HUES48 (cell line): ENCODE results near the gene RCC2.

Experiments
- H3K27ac ChIP-seq: one replicate; pipeline ENCODE4 v1.7.0; 2013; ENCODE audit warnings: low read depth, low read length, inconsistent platforms
- H3K27me3 ChIP-seq: 2 replicates; pipeline ENCODE4 v1.6.1; 2013; ENCODE audit warnings: mild to moderate bottlenecking, low read length; ENCODE audit not compliant: control insufficient read depth, insufficient read depth
- H3K36me3 ChIP-seq: 2 replicates; pipeline ENCODE4 v1.6.1; 2013; ENCODE audit warnings: low read length; ENCODE audit not compliant: control insufficient read depth, insufficient read depth
- H3K4me1 ChIP-seq: 2 replicates; pipeline ENCODE4 v1.6.1; 2013; ENCODE audit warnings: mild to moderate bottlenecking, low read length; ENCODE audit not compliant: control insufficient read depth, insufficient read depth
- H3K4me3 ChIP-seq: 2 replicates; pipeline ENCODE4 v1.5.1; 2013; ENCODE audit warnings: mild to moderate bottlenecking, low read depth, low read length
- H3K9ac ChIP-seq: 2 replicates; pipeline ENCODE4 v1.6.1; 2013; ENCODE audit warnings: mild to moderate bottlenecking, low read depth, low read length, moderate library complexity
- H3K9me3 ChIP-seq: 2 replicates; pipeline ENCODE4 v1.6.1; 2013; ENCODE audit warnings: low read length; ENCODE audit not compliant: control insufficient read depth, insufficient read depth

RCC2 gene

GRCh38 chr1:17401841-17402240 is 37.6 kb downstream of the RCC2 start:
- H3K9me3 ChIP-seq = no peaks in the 10 kb centered on the region
- H3K4me1 ChIP-seq = peaks cover 6% of the 10 kb centered on the region; the same call in 1 of the 2 replicates
- peaks cover 8% of the 10 kb centered on the region for H3K36me3 ChIP-seq
- H3K27me3 ChIP-seq = no peaks in the 10 kb centered on the region
- no peak overlapping the region for H3K9ac ChIP-seq
- H3K4me3 ChIP-seq = no peak overlapping the region
- no peak overlapping the region for H3K27ac ChIP-seq

GRCh38 chr1:17400725-17401341 is 38.6 kb downstream of the RCC2 start:
- Histone ChIP-seq H3K4me3 (no peak overlapping the region), H3K4me1 (peaks cover 6% of the 10 kb centered on the region; the same call in 1 of the 2 replicates), H3K9ac (no peak overlapping the region)

GRCh38 chr1:17397910-17398695 is 41.4 kb downstream of the RCC2 start:
- Histone ChIP-seq H3K9me3 (no peaks in the 10 kb centered on the region), H3K9ac (no peak overlapping the region), H3K27me3 (no peaks in the 10 kb centered on the region), H3K36me3 (no peaks in the 10 kb centered on the region), H3K4me3 (no peak overlapping the region), H3K27ac (no peak overlapping the region), H3K4me1 (peaks cover 3% of the 10 kb centered on the region; the same call in 1 of the 2 replicates)

More at GRCh38 chr1:17400725-17401341, 38.6 kb downstream of the RCC2 start:
- H3K9me3 ChIP-seq = no peaks in the 10 kb centered on the region
- H3K27ac ChIP-seq = no peak overlapping the region
- no peaks in the 10 kb centered on the region for H3K27me3 ChIP-seq
- H3K36me3 ChIP-seq = peaks cover 3% of the 10 kb centered on the region; the same call in 1 of the 2 replicates

GRCh38 chr1:17393230-17393629 is 46.2 kb downstream of the RCC2 start:
- H3K4me3 ChIP-seq = no peak overlapping the region
- H3K4me1 ChIP-seq = no peaks in the 10 kb centered on the region
- H3K9ac ChIP-seq = no peak overlapping the region
- no peak overlapping the region for H3K27ac ChIP-seq
- no peaks in the 10 kb centered on the region for H3K36me3 ChIP-seq
- no peaks in the 10 kb centered on the region for H3K9me3 ChIP-seq
- H3K27me3 ChIP-seq = no peaks in the 10 kb centered on the region

- Histone ChIP-seq H3K27ac (no peak overlapping the region), H3K27me3 (no peaks in the 10 kb centered on the region), H3K4me3 (no peak overlapping the region), H3K9ac (no peak overlapping the region), H3K9me3 (no peaks in the 10 kb centered on the region), H3K36me3 (no peaks in the 10 kb centered on the region), H3K4me1 (no peaks in the 10 kb centered on the region)
These were observed 47.2 kb downstream of the RCC2 start for GRCh38 chr1:17392199-17392740.

- no peak overlapping the region for H3K9ac ChIP-seq
These were observed 58.3 kb downstream of the RCC2 start for GRCh38 chr1:17381161-17381560.

GRCh38 chr1:17377325-17377953 is 62.0 kb downstream of the RCC2 start:
- peaks cover 11% of the 10 kb centered on the region; the same call in 1 of the 2 replicates for H3K4me1 ChIP-seq
- H3K36me3 ChIP-seq = no peaks in the 10 kb centered on the region
- peak overlapping the region; percentile 22 for H3K27ac ChIP-seq
- no peaks in the 10 kb centered on the region for H3K9me3 ChIP-seq
- no peak overlapping the region for H3K9ac ChIP-seq
- no peaks in the 10 kb centered on the region for H3K27me3 ChIP-seq
- H3K4me3 ChIP-seq = 0 out of 2 replicates have a peak overlapping the region, but pooled peaks have one; percentile 7

More at GRCh38 chr1:17381161-17381560, 58.3 kb downstream of the RCC2 start:
- Histone ChIP-seq H3K36me3 (no peaks in the 10 kb centered on the region), H3K9me3 (no peaks in the 10 kb centered on the region), H3K4me3 (no peak overlapping the region), H3K4me1 (peaks cover 11% of the 10 kb centered on the region; the same call in 1 of the 2 replicates), H3K27ac (no peak overlapping the region), H3K27me3 (no peaks in the 10 kb centered on the region)

- Histone ChIP-seq H3K9me3 (no peaks in the 10 kb centered on the region), H3K27ac (no peak overlapping the region), H3K4me1 (peaks cover 11% of the 10 kb centered on the region; the same call in 1 of the 2 replicates), H3K9ac (no peak overlapping the region), H3K27me3 (no peaks in the 10 kb centered on the region), H3K4me3 (no peak overlapping the region), H3K36me3 (no peaks in the 10 kb centered on the region)
These were observed 63.8 kb downstream of the RCC2 start for GRCh38 chr1:17375651-17376050.

- Histone ChIP-seq H3K9me3 (no peaks in the 10 kb centered on the region), H3K36me3 (no peaks in the 10 kb centered on the region), H3K27ac (no peak overlapping the region), H3K27me3 (no peaks in the 10 kb centered on the region), H3K4me1 (peaks cover 9% of the 10 kb centered on the region; the same call in 1 of the 2 replicates), H3K4me3 (no peak overlapping the region), H3K9ac (no peak overlapping the region)
These were observed 66.5 kb downstream of the RCC2 start for GRCh38 chr1:17372955-17373354.

- H3K9me3 ChIP-seq = no peaks in the 10 kb centered on the region
- no peaks in the 10 kb centered on the region for H3K36me3 ChIP-seq
- no peak within 1 kb of the TSS for H3K4me3 ChIP-seq
- H3K9ac ChIP-seq = no peak within 1 kb of the TSS
- H3K4me1 ChIP-seq = no peaks in the 10 kb centered on the region
- H3K27me3 ChIP-seq = no peaks in the 10 kb centered on the region
- no peak within 1 kb of the TSS for H3K27ac ChIP-seq
These were observed 67.6 kb downstream of the RCC2 start, which contains the start of gene PADI6 for GRCh38 chr1:17371896-17372295. TSS of gene PADI6 (plus strand) at chr1:17372196. CDS start at chr1:17372246, 50 bp downstream.
